Effector memory CD8-positive, alpha-beta T cell (primary cell): ENCODE results near the gene ABCC1.
"Not testable (repeated sequence)": the region's sequence is repeated elsewhere in the genome, so short reads cannot be mapped to it uniquely, and the experiment has no call there.

Experiments used
- ATAC-seq: fragments of 150-1000 bp; cut with Tn5 transposase; replicated peaks from 2 replicates; pipeline ENCODE4 v1.10.0; 2021; ENCODE audit warnings: mild to moderate bottlenecking, moderate library complexity
- DNase-seq, 3 experiments: peaks; one replicate each; pipeline ENCODE4 v3.0.0; 2021
- H3K27ac Mint-ChIP-seq, 2 donors: one replicate each; pipeline ENCODE4 v1.8.0; 2022; ENCODE audit warnings: mild to moderate bottlenecking in 2 of 2, mixed read lengths in 2 of 2, moderate library complexity in 2 of 2
- H3K27me3 Mint-ChIP-seq, 2 donors: one replicate each; pipeline ENCODE4 v1.8.0; 2022; ENCODE audit warnings: mixed read lengths in 2 of 2
- H3K36me3 Mint-ChIP-seq: one replicate; pipeline ENCODE4 v1.8.0; 2022; ENCODE audit warnings: mild to moderate bottlenecking, moderate library complexity, mixed read lengths; ENCODE audit not compliant: insufficient read depth
- H3K4me1 Mint-ChIP-seq, 2 donors: one replicate each; pipeline ENCODE4 v1.8.0; 2022; ENCODE audit warnings: low read depth in 2 of 2, mixed read lengths in 2 of 2
- H3K4me3 Mint-ChIP-seq, 2 donors: one replicate each; pipeline ENCODE4 v1.8.0; 2022; ENCODE audit warnings: mild to moderate bottlenecking in 2 of 2, mixed read lengths in 2 of 2, moderate library complexity in 2 of 2
- H3K9me3 Mint-ChIP-seq, 2 donors: one replicate each; pipeline ENCODE4 v1.8.0; 2022; ENCODE audit warnings: mixed read lengths in 2 of 2

Gene ABCC1

GRCh38 chr16:16151315-16151714 lies 201.9 kb downstream of the ABCC1 start:
- Mint-ChIP-seq H3K27ac (peak overlapping the region in 1 of 2 donors; percentile 33), H3K36me3 (peaks cover 16% of the 10 kb centered on the region), H3K4me3 (no peak overlapping the region), H3K4me1 (peaks cover 0 to 2% of the 10 kb centered on the region in 2 donors), H3K27me3 (peaks cover 6 to 8% of the 10 kb centered on the region in 2 donors), H3K9me3 (no peaks in the 10 kb centered on the region)
- ATAC-seq (no peak), DNase-seq (no peak)

- not testable (repeated sequence) for ATAC-seq
These were observed 203.6 kb downstream of the ABCC1 start for GRCh38 chr16:16153000-16153399.

GRCh38 chr16:16154281-16154951 lies 205.0 kb downstream of the ABCC1 start:
- no peak for ATAC-seq
- H3K27me3 Mint-ChIP-seq: peaks cover 6 to 8% of the 10 kb centered on the region in 2 donors
- no peak for DNase-seq
- no peak overlapping the region for H3K4me3 Mint-ChIP-seq
- peaks cover 0 to 2% of the 10 kb centered on the region in 2 donors for H3K4me1 Mint-ChIP-seq
- H3K27ac Mint-ChIP-seq: no peak overlapping the region
- H3K9me3 Mint-ChIP-seq: peaks cover 0 to 4% of the 10 kb centered on the region in 2 donors
- peaks cover 10% of the 10 kb centered on the region for H3K36me3 Mint-ChIP-seq

More at GRCh38 chr16:16153000-16153399, 203.6 kb downstream of the ABCC1 start:
- peaks cover 13% of the 10 kb centered on the region for H3K36me3 Mint-ChIP-seq
- not testable (repeated sequence) for DNase-seq, H3K4me1 Mint-ChIP-seq, H3K9me3 Mint-ChIP-seq, H3K4me3 Mint-ChIP-seq, H3K27ac Mint-ChIP-seq, H3K27me3 Mint-ChIP-seq

GRCh38 chr16:16155234-16155633 lies 205.8 kb downstream of the ABCC1 start:
- Mint-ChIP-seq H3K27ac (no peak overlapping the region), H3K4me1 (peaks cover 0 to 2% of the 10 kb centered on the region in 2 donors), H3K36me3 (peaks cover 11% of the 10 kb centered on the region), H3K9me3 (peaks cover 0 to 4% of the 10 kb centered on the region in 2 donors), H3K27me3 (peaks cover 6 to 8% of the 10 kb centered on the region in 2 donors), H3K4me3 (no peak overlapping the region)
- ATAC-seq (no peak), DNase-seq (no peak)

GRCh38 chr16:16157166-16157565 lies 207.8 kb downstream of the ABCC1 start:
- DNase-seq (no peak), ATAC-seq (no peak)
- no peak overlapping the region for H3K4me3 Mint-ChIP-seq
- H3K9me3 Mint-ChIP-seq: peaks cover 0 to 4% of the 10 kb centered on the region in 2 donors
- peaks cover 14 to 20% of the 10 kb centered on the region in 2 donors for H3K27me3 Mint-ChIP-seq
- H3K4me1 Mint-ChIP-seq: peaks cover 0 to 2% of the 10 kb centered on the region in 2 donors
- H3K27ac Mint-ChIP-seq: no peak overlapping the region
- H3K36me3 Mint-ChIP-seq: peaks cover 4% of the 10 kb centered on the region

- Mint-ChIP-seq H3K36me3 (peaks cover 4% of the 10 kb centered on the region), H3K4me1 (peaks cover 0 to 2% of the 10 kb centered on the region in 2 donors), H3K27me3 (peaks cover 24 to 30% of the 10 kb centered on the region in 2 donors), H3K4me3 (no peak overlapping the region), H3K9me3 (peaks cover 0 to 4% of the 10 kb centered on the region in 2 donors), H3K27ac (no peak overlapping the region)
- DNase-seq: no peak
- ATAC-seq: no peak
These were observed 208.8 kb downstream of the ABCC1 start for GRCh38 chr16:16158082-16158658.

- Mint-ChIP-seq H3K27ac (no peak overlapping the region), H3K4me3 (no peak overlapping the region), H3K9me3 (peaks cover 0 to 4% of the 10 kb centered on the region in 2 donors), H3K4me1 (peaks cover 0 to 2% of the 10 kb centered on the region in 2 donors), H3K36me3 (peaks cover 4% of the 10 kb centered on the region), H3K27me3 (peaks cover 29 to 35% of the 10 kb centered on the region in 2 donors)
- DNase-seq (no peak), ATAC-seq (no peak)
These were observed 209.4 kb downstream of the ABCC1 start for GRCh38 chr16:16158741-16159374.

GRCh38 chr16:16159662-16160061 lies 210.2 kb downstream of the ABCC1 start:
- Mint-ChIP-seq H3K27ac (no peak overlapping the region), H3K27me3 (peaks cover 29 to 42% of the 10 kb centered on the region in 2 donors), H3K4me3 (no peak overlapping the region), H3K9me3 (peaks cover 0 to 4% of the 10 kb centered on the region in 2 donors), H3K36me3 (peaks cover 4% of the 10 kb centered on the region), H3K4me1 (peaks cover 0 to 2% of the 10 kb centered on the region in 2 donors)
- DNase-seq: no peak
- no peak for ATAC-seq

- ATAC-seq (no peak), DNase-seq (no peak)
- peaks cover 0 to 2% of the 10 kb centered on the region in 2 donors for H3K4me1 Mint-ChIP-seq
- H3K27me3 Mint-ChIP-seq: peaks cover 20 to 47% of the 10 kb centered on the region in 2 donors
- H3K9me3 Mint-ChIP-seq: peaks cover 0 to 4% of the 10 kb centered on the region in 2 donors
- H3K36me3 Mint-ChIP-seq: peaks cover 5% of the 10 kb centered on the region
- no peak overlapping the region for H3K27ac Mint-ChIP-seq
- no peak overlapping the region for H3K4me3 Mint-ChIP-seq
These were observed 211.9 kb downstream of the ABCC1 start for GRCh38 chr16:16161319-16161718.

GRCh38 chr16:16161840-16162239 lies 212.4 kb downstream of the ABCC1 start:
- H3K4me1 Mint-ChIP-seq, H3K27ac Mint-ChIP-seq, DNase-seq, H3K36me3 Mint-ChIP-seq, H3K9me3 Mint-ChIP-seq, ATAC-seq, H3K4me3 Mint-ChIP-seq: not testable (repeated sequence)
- peaks cover 20 to 47% of the 10 kb centered on the region in 2 donors for H3K27me3 Mint-ChIP-seq

GRCh38 chr16:16162591-16162990 lies 213.2 kb downstream of the ABCC1 start:
- ATAC-seq (no peak), DNase-seq (no peak)
- no peak overlapping the region for H3K27ac Mint-ChIP-seq
- H3K36me3 Mint-ChIP-seq: peaks cover 6% of the 10 kb centered on the region
- no peak overlapping the region for H3K4me3 Mint-ChIP-seq
- H3K27me3 Mint-ChIP-seq: peaks cover 20 to 47% of the 10 kb centered on the region in 2 donors
- H3K4me1 Mint-ChIP-seq: peaks cover 0 to 2% of the 10 kb centered on the region in 2 donors
- peaks cover 0 to 4% of the 10 kb centered on the region in 2 donors for H3K9me3 Mint-ChIP-seq

- peaks cover 0 to 2% of the 10 kb centered on the region in 2 donors for H3K4me1 Mint-ChIP-seq
- peaks cover 0 to 4% of the 10 kb centered on the region in 2 donors for H3K9me3 Mint-ChIP-seq
- no peak overlapping the region for H3K27ac Mint-ChIP-seq
- peaks cover 20 to 47% of the 10 kb centered on the region in 2 donors for H3K27me3 Mint-ChIP-seq
- peaks cover 6% of the 10 kb centered on the region for H3K36me3 Mint-ChIP-seq
- H3K4me3 Mint-ChIP-seq: no peak overlapping the region
- no peak for DNase-seq
- ATAC-seq: no peak
These were observed 213.7 kb downstream of the ABCC1 start for GRCh38 chr16:16163109-16163508.

GRCh38 chr16:16163571-16163970 lies 214.2 kb downstream of the ABCC1 start:
- ATAC-seq (no peak), DNase-seq (no peak)
- Mint-ChIP-seq H3K27me3 (peaks cover 20 to 52% of the 10 kb centered on the region in 2 donors), H3K36me3 (peaks cover 6% of the 10 kb centered on the region), H3K27ac (no peak overlapping the region), H3K4me1 (peaks cover 0 to 2% of the 10 kb centered on the region in 2 donors), H3K4me3 (no peak overlapping the region), H3K9me3 (peaks cover 0 to 1% of the 10 kb centered on the region in 2 donors)
